Right lobe of liver (tissue), 4 donors: ENCODE measurements around the gene LMAN2L.

Experiments
- CTCF ChIP-seq, 4 donors: fragments of 200-600 bp in 3 of 4; fragments of 450-650 bp in 1 of 4; IDR thresholded peaks; one replicate each; pipeline versions ENCODE4 v1.5.1 to v1.8.0; 2016 to 2022; ENCODE audit warnings: antibody characterized with exemption in 4 of 4, mild to moderate bottlenecking in 2 of 4
- POLR2A ChIP-seq: fragments of 450-650 bp; IDR thresholded peaks from one replicate; pipeline ENCODE4 v1.6.1; 2017; ENCODE audit warnings: antibody characterized with exemption, mild to moderate bottlenecking
- donor health status: DM: no; HTN: no; CAD: no.
- donor health status: DM: no; HTN: no; CAD: no.
- donor health status: DM: no; HTN: yes; CAD: no.

DNA sequence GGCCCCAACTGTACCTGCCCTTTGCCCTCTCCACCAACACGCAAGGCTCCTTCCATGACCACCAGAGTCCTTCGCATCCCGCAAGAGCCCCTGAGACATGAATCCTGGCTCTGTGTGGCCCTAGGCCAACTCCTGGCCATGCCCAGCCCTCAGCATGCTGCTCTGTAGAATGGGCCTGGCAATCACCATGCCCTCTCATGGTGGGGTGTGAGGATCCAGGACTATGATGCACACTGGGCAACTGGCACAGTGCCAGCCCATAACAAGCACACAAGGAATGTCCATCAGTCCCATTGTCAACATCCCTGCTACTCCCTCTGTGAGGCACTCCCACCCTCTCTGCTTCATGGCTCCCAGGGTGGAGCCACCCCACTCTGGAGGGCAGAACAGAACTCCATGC lies 52.6 kb downstream of the LMAN2L start:
- no peak for TF ChIP-seq CTCF (IDR thresholded peaks at IDR 0.05)
- no peak for TF ChIP-seq POLR2A
